GM15510 (cell line): ENCODE measurements around the gene TEX11.

ENCODE experiments used
- POLR2A ChIP-seq: IDR thresholded peaks from 3 replicates; pipeline ENCODE4 v1.6.1; 2011; ENCODE audit warnings: borderline replicate concordance; ENCODE audit not compliant: insufficient read length; ENCODE audit errors: extremely low read depth

TEX11 gene

DNA sequence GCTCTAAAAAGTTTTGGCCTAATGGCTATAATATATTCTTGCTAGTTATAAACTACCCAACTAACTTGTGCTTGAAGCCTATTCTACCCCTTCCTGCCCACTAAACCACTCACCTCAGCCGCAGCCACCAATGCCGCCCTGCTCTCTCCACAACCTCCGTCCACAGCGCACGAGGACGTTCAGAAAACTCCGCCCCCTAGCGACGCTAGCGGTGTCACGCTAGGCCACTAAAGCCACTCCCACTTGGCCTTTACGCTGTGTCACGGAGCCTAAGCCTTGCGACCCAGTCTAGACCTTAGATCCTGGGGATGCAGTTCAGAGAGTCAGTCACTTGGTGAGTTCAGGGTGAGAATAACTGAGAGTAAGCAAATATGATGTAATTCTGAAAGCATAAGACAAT lies at the start of gene TEX11:
Gene TEX11 (minus strand): TSS at position 171 of the 400 bp plus-strand sequence. CDS start 922 bp downstream, outside the sequence.
- TF ChIP-seq POLR2A, result no peak

DNA sequence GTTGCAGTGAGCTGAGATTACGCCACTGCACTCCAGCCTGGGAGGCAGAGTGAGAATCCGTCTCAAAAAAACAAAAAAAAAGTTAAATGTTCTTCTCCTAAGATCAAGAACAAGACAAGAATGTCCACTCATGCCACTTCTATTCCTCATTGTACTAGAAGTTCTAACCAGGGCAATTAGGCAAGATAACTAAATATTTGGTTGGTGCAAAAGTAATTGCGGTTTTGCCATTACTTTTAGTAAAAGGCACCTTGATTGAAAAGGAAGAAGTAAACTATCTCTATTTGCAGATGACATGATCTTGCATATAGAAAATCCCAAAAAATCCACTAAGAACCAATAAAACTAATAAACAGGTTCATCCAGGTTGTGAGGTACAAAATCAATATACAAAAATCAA lies 46.4 kb upstream of the TEX11 start:
- TF ChIP-seq POLR2A, result no peak

DNA sequence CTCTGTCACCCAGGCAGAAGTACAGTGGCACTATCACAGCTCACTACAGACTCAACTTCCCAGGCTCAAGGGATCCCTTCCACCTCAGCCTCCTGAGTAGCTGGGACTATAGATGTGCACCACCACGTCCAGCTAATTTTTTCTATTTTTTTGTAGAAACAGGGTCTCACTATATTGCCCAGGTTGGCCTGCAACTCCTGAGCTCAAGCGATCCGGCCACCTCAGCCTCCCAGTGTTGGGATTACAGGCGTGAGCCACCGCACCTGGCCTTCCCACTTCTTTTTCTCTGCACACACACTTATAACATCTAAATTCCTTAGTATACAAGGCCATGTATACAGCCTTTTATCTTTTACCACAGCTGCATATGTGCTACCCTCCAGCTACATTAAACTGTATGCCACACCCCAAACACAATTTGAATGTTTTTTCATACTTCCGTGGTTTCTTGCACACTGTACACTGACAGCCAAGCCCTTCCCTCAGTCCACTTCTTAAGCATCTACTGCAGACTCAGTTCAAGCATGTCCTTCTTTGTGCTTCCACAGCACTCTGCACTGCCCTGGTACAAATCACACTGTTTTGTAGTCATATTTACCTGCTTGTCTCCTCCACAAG lies 15.9 kb upstream of the TEX11 start:
- TF ChIP-seq POLR2A, result no peak

DNA sequence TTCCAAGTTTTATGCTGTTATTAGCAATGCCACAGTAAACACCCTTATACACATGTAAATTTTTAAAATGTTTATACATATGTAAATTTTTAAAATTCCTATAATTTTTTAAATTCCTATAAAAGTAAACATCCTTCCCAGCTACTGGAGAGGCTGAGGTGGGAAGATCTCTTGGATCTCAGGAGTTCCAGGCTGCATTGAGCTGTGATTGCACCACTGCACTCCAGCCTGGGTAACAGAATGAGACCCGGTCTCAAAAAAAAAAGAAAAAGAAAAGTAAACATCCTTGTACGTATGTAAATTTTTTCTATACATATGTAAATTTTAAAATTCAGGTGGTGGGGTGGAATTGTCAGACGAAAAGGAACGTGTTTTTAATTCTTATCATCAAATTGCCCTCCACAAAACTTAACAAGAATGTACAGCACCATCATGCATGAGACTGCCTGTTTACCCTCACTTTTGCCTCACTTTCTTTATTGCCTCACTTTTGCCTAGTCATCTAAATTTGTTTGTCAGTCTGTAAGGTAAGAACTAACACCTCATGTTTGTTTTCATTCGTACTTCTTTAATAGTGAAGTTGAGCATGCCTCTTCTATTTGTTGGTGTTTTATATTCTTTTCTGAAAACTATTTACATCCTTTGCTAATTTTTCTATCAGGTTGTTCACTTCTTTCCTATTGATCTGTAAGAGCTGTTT lies 14.4 kb upstream of the TEX11 start:
- TF ChIP-seq POLR2A, result no peak

DNA sequence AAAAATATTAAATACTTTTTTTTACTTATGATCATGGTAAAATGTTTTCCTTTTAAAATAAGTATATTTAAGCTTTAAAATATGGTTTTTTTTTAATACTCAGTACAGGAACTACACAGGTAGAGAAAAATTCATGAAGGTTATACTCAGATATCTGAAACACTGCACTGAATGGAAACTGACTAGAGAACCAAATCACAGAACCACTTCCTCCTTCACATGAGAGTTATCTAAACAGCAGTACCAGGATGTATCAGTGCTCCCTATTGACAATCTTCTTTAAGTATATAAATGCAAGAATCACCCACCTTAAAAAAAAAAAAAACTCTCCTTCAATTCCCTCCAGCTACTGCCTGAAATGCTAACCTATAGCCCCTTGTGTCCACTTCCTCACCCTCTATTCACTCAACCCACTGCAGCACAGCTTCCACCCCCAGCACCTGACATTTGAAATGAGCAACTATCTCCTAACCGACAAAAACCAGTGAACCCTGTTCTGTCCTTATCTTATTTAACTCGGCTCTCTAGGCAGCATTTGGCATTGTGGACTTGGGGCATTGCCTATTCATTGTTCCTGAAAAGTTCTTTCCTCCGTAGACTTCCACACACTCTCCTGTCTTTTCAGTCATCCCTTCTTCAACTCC lies 13.3 kb upstream of the TEX11 start:
- TF ChIP-seq POLR2A, result no peak

DNA sequence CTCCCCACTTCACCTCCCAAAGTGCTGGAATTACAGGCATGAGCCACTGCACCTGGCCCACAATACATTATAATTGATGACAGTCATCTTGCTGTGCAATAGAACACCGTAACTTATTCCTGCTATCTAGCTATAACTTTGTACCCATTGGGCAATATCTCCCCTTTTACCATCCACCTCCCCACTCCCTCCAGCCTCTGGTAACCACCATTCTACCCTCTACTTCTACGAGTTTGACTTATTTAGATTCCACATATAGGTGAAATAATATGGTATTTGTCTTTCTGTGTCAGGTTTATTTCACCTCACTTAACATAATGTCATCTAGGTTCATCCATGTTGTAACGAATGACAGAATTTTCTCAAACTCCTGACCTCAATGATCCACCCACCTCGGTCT lies 8.2 kb upstream of the TEX11 start:
- no peak for TF ChIP-seq POLR2A

DNA sequence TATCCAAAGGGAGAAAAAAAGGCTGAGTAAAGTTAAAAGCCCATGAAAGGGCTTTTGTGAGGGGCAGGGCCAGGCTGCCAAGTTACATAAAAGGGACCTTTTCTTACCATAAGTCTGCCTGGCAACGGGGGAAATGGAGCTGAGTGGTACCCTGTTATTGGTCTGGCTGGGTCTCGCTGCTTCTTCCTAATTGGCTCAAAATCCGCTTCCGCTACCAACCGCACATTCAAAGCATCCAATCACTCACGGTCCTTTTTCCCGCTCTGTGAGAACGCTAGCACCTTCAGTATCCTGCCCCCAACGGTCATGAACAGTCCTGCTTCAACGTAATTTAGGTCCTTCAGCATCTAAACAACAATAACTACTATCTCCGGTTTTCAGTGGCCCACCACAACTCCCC lies 611 bp downstream of the TEX11 start:
- TF ChIP-seq POLR2A, result no peak

DNA sequence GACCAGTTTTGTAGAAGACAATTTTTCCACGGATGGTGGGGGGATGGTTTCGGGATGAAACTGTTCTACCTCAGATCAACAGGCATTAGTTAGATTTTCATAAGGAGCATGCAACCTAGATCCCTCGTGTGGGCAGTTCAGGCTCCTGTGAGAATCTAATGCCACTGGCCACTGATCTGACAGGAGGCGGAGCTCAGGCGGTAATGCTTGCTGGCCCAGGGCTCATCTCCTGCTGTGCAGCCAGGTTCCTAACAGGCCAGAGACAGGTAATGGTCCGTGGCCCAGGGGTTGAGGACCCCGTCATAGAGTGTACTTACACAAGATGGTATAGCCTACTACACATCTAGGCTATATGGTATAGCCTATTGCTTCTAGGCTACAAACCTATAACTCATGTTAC lies 7.0 kb downstream of the TEX11 start:
- TF ChIP-seq POLR2A, result no peak

DNA sequence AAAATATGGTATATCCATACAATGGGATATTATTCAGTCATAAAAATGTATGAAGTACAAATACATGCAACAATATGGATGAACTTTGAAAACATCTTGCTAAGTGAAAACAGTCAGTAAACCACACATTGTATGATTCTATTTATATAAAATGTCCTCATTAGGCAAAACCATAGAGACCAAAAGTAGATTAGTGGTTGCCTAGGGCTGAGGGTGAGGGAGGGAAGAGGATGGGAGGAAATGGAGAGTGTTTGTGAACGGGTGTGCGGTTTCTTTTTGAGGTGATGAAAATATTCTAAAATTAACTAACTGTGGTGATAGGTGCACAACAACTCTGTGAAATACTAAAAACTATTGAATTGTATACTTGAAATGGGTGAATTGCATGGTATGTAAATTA lies 29.6 kb downstream of the TEX11 start:
- TF ChIP-seq POLR2A, result no peak

DNA sequence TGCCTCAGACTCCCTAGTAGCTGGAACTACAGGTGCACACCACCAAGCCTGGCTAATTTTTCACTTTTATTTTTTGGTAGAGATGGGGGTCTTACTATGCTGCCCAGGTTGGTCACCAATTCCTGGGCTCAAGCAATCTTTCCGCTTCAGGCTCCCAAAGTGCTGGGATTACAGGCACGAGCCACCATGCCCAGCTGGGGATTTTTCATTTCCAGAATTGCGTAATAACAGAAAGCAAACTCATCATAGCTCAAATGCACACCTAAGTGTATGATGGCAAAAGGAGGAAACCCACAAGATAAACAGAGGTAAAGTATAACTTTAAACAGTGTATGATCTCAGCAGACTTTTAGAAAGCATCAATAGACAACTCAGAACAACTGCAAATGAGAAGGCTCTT lies 56.2 kb downstream of the TEX11 start:
- no peak for TF ChIP-seq POLR2A

DNA sequence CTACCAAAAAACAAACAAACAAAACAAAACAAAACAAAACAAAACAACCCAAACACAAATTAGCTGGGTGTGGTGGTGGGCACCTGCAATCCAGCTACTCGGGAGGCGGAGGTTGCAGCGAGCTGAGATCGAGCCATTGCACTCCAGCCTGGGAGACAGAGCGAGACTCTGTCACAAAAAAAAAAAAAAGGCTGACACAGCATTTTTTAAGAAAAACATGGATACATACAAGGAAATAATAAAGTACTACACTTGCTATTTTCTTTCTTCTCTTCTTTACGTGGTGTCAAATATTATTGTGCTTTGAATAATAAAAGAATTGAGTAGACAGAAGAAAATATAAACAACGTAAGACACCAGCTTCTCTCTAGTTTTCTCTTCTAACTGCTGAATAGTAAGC lies 73.9 kb downstream of the TEX11 start:
- TF ChIP-seq POLR2A, result no peak

DNA sequence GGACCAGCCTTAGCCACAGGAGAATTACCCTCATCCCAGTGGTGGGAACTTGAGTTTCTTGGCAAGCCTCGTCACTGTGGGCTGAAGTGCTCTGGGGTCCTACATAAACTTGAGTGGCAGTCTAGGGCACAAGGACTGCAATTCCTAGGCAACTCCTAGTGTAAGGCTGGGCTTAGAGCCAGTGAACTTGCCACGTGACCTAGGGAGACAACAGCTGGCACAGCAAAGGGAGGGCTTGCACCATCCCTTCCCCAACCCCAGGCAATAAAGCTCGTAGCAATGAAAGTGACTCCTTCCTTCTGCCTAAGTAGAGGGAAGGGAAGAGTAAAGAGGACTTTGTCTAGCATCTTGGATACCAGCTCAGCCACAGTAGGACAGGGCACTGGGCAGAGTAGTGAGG lies 81.8 kb downstream of the TEX11 start:
- TF ChIP-seq POLR2A, result no peak

DNA sequence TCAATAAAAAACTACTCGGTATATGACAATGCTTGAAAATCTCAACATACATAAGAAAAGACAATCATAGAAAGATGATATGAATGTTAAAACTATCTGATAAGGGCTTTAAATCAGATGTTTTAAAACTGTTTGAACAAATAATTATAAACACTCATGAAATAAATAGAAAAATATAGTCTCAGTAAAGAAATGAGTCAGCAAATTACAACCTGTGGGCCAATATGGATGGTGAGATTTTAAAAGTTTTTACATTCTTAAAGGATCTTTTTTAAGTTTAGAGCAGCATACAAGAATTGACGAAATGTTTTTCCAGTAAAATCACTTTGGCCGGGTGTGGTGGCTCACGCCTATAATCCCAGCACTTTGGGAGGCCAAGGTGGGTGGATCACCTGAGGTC lies 83.1 kb downstream of the TEX11 start:
- no peak for TF ChIP-seq POLR2A

DNA sequence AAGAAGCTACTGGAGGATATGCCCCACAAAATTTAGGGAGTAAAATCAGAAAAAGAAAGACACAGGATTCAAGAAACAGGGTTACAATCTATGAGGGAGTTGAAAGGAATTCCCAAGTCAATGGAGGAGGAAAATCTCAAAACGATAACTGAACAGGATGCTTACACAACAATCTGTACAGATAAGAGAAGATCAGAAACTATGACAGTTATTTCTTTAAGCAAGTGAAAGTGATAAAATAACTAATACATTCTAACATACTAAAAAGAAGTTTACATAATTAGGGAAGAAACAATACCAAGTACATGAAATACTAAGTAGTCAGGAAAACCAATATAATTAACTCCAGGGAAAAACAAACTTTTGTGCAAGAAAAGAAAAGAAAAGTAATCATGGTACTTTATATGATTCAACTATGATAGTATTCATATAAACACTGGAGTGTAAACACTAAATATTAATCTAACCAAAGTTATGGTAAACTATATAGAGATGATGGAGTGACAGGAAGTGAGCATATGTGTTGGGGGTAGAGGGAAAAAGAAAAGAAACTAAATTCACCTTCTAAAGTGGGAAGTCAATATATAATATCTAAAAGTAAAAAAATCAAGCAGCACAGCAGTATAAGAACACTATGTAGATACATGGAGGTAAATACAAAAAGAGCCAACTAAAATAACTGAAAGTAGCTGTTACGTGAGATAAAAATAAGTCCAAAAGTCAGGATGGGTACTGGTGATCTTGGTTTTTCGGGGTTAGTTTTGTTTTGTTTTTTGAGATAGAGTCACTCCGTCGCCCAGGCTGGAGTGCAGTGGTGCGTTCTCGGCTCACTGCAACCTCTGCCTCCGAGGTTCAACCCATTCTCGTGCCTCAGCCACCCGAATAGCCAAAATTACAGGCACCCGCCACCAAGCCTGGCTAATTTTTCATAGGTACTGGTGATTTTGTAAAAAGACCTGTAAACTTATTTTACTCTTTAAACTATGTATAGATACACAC lies 99.3 kb downstream of the TEX11 start:
- no peak for TF ChIP-seq POLR2A

DNA sequence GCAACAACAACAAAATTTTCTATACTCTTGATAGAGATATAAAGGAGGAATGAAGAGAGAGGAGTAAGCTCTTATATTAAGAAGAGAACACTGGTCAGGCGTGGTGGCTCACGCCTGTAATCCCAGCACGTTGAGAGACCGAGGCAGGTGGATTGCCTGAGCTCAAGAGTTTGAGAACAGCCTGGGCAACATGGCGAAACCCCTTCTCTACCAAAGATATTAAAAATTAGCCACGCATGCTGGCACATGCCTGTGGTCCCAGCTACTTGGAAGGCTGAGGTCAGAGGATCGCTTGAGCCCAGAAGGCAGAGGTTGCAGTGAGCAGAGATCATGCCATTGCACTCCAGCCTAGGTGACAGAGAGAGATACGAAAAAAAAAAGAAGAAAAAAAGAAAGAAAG lies 102.4 kb downstream of the TEX11 start:
- TF ChIP-seq POLR2A, result no peak
